ENCODE results near the gene OSBPL8.
"Not testable (repeated sequence)": the region's sequence is repeated elsewhere in the genome, so short reads cannot be mapped to it uniquely, and the experiment has no call there.

The OSBPL8 gene

GRCh38 chr12:76529226-76529918, 30.2 kb downstream of the OSBPL8 start:
- no peak for DNase-seq (ENCODE audit: low read depth in 2 of 2)

GRCh38 chr12:76523408-76523807, 36.2 kb downstream of the OSBPL8 start:
- no peak for DNase-seq (ENCODE audit: low read depth in 2 of 2)

- DNase-seq (ENCODE audit: low read depth in 2 of 2), result no peak
Observed at GRCh38 chr12:76520348-76520747, 39.2 kb downstream of the OSBPL8 start.

GRCh38 chr12:76519538-76519937, 40.0 kb downstream of the OSBPL8 start:
- DNase-seq (ENCODE audit: low read depth in 2 of 2), result peak in 1 of 2 donors; percentile 10

GRCh38 chr12:76518699-76519098, 40.9 kb downstream of the OSBPL8 start:
- DNase-seq (ENCODE audit: low read depth in 2 of 2), result no peak

- DNase-seq (ENCODE audit: low read depth in 2 of 2), result no peak
Observed at GRCh38 chr12:76515271-76515670, 44.3 kb downstream of the OSBPL8 start.

GRCh38 chr12:76511116-76511716, 48.4 kb downstream of the OSBPL8 start:
- DNase-seq (ENCODE audit: low read depth in 2 of 2), result not testable (repeated sequence)

- no peak for DNase-seq (ENCODE audit: low read depth in 2 of 2)
Observed at GRCh38 chr12:76508128-76508980, 51.2 kb downstream of the OSBPL8 start.

- no peak for DNase-seq (ENCODE audit: low read depth in 2 of 2)
Observed at GRCh38 chr12:76506149-76506548, 53.4 kb downstream of the OSBPL8 start.

- no peak for DNase-seq (ENCODE audit: low read depth in 2 of 2)
Observed at GRCh38 chr12:76505050-76505449, 54.5 kb downstream of the OSBPL8 start.

- DNase-seq (ENCODE audit: low read depth in 2 of 2), result no peak
Observed at GRCh38 chr12:76504606-76505005, 55.0 kb downstream of the OSBPL8 start.

- no peak for DNase-seq (ENCODE audit: low read depth in 2 of 2)
Observed at GRCh38 chr12:76503957-76504356, 55.6 kb downstream of the OSBPL8 start.

- DNase-seq (ENCODE audit: low read depth in 2 of 2), result no peak
Observed at GRCh38 chr12:76501390-76501789, 58.2 kb downstream of the OSBPL8 start.

- DNase-seq (ENCODE audit: low read depth in 2 of 2), result not testable (repeated sequence)
Observed at GRCh38 chr12:76499136-76499535, 60.4 kb downstream of the OSBPL8 start.

GRCh38 chr12:76495556-76495955, 64.0 kb downstream of the OSBPL8 start:
- DNase-seq (ENCODE audit: low read depth in 2 of 2), result no peak

GRCh38 chr12:76491292-76491691, 68.3 kb downstream of the OSBPL8 start:
- no peak for DNase-seq (ENCODE audit: low read depth in 2 of 2)

- no peak for DNase-seq (ENCODE audit: low read depth in 2 of 2)
Observed at GRCh38 chr12:76490763-76491162, 68.8 kb downstream of the OSBPL8 start.

GRCh38 chr12:76489737-76490136, 69.8 kb downstream of the OSBPL8 start:
- DNase-seq (ENCODE audit: low read depth in 2 of 2), result no peak

GRCh38 chr12:76486011-76486410, 73.6 kb downstream of the OSBPL8 start:
- DNase-seq (ENCODE audit: low read depth in 2 of 2), result no peak

- DNase-seq (ENCODE audit: low read depth in 2 of 2), result no peak
Observed at GRCh38 chr12:76480796-76481195, 78.8 kb downstream of the OSBPL8 start.

- no peak for DNase-seq (ENCODE audit: low read depth in 2 of 2)
Observed at GRCh38 chr12:76478045-76478444, 81.5 kb downstream of the OSBPL8 start.

- DNase-seq (ENCODE audit: low read depth in 2 of 2), result not testable (repeated sequence)
Observed at GRCh38 chr12:76472862-76473261, 86.7 kb downstream of the OSBPL8 start.

- no peak for DNase-seq (ENCODE audit: low read depth in 2 of 2)
Observed at GRCh38 chr12:76471579-76471978, 88.0 kb downstream of the OSBPL8 start.

All from stimulated activated CD8-positive, alpha-beta memory T cell treated with anti-CD3 and anti-CD28 coated beads, Interleukin-15, amount 100 ng/mL, for 48 hours (primary cell).